Measurements from ENCODE around the gene CNTNAP5.

DNA sequence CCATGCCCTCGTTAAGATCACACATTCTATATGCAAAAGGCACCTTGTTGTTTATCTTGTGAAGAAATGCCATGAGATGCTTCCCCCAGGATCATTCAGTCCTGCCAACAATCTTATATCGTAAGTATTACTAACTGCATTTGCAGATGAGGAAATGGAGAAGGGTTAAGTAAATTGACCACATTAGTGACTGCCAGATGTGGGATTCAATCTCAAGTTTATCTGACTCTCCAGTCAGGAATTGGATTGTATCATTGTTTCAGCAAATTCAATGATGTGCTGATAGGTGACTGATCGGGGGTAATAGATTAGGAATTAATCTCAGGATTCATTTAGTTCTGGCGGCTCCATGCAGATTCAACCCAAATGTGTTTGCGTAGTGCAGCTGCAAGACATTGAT is 106.2 kb downstream of the CNTNAP5 start:
- TF ChIP-seq, protein P1, sequence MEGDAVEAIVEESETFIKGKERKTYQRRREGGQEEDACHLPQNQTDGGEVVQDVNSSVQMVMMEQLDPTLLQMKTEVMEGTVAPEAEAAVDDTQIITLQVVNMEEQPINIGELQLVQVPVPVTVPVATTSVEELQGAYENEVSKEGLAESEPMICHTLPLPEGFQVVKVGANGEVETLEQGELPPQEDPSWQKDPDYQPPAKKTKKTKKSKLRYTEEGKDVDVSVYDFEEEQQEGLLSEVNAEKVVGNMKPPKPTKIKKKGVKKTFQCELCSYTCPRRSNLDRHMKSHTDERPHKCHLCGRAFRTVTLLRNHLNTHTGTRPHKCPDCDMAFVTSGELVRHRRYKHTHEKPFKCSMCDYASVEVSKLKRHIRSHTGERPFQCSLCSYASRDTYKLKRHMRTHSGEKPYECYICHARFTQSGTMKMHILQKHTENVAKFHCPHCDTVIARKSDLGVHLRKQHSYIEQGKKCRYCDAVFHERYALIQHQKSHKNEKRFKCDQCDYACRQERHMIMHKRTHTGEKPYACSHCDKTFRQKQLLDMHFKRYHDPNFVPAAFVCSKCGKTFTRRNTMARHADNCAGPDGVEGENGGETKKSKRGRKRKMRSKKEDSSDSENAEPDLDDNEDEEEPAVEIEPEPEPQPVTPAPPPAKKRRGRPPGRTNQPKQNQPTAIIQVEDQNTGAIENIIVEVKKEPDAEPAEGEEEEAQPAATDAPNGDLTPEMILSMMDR (IDR thresholded peaks at IDR 0.05; ENCODE audit: low read depth, low read length) = no peak
- TF ChIP-seq EZH2phosphoT487 (IDR thresholded peaks at IDR 0.05; ENCODE audit: low read depth) = no peak
